H1 (cell line): Measurements from ENCODE around the gene EXOC1. TPM values are rescaled to one million over a fixed set of nuclear protein-coding genes. Genes with fewer than 3 reads are reported as not detected.

Experiments
- ASH2L ChIP-seq: fragments of 200-600, 300-600 bp; sonication (generic); IDR thresholded peaks from one replicate; pipeline ENCODE4 v1.7.1; 2017; ENCODE audit warnings: low read length
- CREB1 ChIP-seq: IDR thresholded peaks from 2 replicates; pipeline ENCODE4 v1.6.1; 2012; ENCODE audit warnings: inconsistent platforms
- NRF1 ChIP-seq: IDR thresholded peaks from 2 replicates; pipeline ENCODE4 v1.6.1; 2011; ENCODE audit warnings: mild to moderate bottlenecking, low read depth, low read length, improper control_type of control experiment
- POLR2A ChIP-seq, 2 experiments: IDR thresholded peaks; 1 replicate in 1 of 2; 2 replicates in 1 of 2; pipeline ENCODE4 v1.6.1; 2011; ENCODE audit warnings: low read depth in 2 of 2, low read length in 2 of 2, mild to moderate bottlenecking in 2 of 2; ENCODE audit errors: control extremely low read depth in 1 of 2
- RAD21 ChIP-seq, 2 experiments: IDR thresholded peaks in 1 of 2; conservative IDR thresholded peaks in 1 of 2; 2 replicates each; pipeline ENCODE4 v1.6.1; 2011; ENCODE audit warnings: low read depth in 2 of 2, low read length in 2 of 2, improper control_type of control experiment in 1 of 2, inconsistent platforms in 1 of 2, mild to moderate bottlenecking in 1 of 2, moderate library complexity in 1 of 2
- RNF2 ChIP-seq: fragments of 200-900, 300-1000 bp; sonication (generic); IDR thresholded peaks from 2 replicates; pipeline ENCODE4 v1.7.1; 2016; ENCODE audit warnings: borderline replicate concordance, low read depth, mild to moderate bottlenecking, antibody characterized with exemption, low read length; ENCODE audit not compliant: poor library complexity, severe bottlenecking; ENCODE audit errors: missing control alignments
- SP1 ChIP-seq: IDR thresholded peaks from 2 replicates; pipeline ENCODE4 v1.6.1; 2011; ENCODE audit warnings: low read depth, low read length
- TCF12 ChIP-seq: IDR thresholded peaks from 2 replicates; pipeline ENCODE4 v1.6.1; 2011; ENCODE audit warnings: low read depth, mild to moderate bottlenecking, low read length
- ZNF274 ChIP-seq: IDR thresholded peaks from 2 replicates; pipeline ENCODE4 v1.7.0; 2012; ENCODE audit warnings: low read length, borderline replicate concordance; ENCODE audit errors: extremely low read depth
- polyA plus RNA-seq, 7 experiments: library from polyadenylated mRNA; depleted of rRNA in 3 of 7; stranded (reverse) in 5 of 7; unstranded in 2 of 7; fragments of >200 nt in 5 of 7; fragments of 200-250 nt in 2 of 7; gene quantifications; 1 replicate in 5 of 7; 2 replicates in 1 of 7; 4 replicates in 1 of 7; pipeline versions ENCODE4 v1.2.1 to v1.2.3, GENCODE V29; 2011 to 2013; ENCODE audit warnings: missing spikeins in 2 of 7, mixed read lengths in 2 of 7
- total RNA-seq: library from RNA; stranded (reverse); fragmentation: NEBNext Ultra II Directional; extraction: Animal tissue kit (Norgen Biotek cat#: 25700); gene quantifications from 2 replicates; pipeline ENCODE4 v1.2.1, GENCODE V29; 2021

The EXOC1 gene
- total and polyA plus RNA-seq, 2 of the 8 experiments (the other 6 are each of a cell fraction or from before 2014, with no cell fraction given), result 5.9 to 19.6 TPM

GRCh38 chr4:55948726-55949481, 95.5 kb downstream of the EXOC1 start, which contains the start of gene CEP135 (continued):
- TF ChIP-seq ASH2L (peak; percentile 99), ZNF274 (no peak), POLR2A (IDR thresholded peaks at IDR 0.05; ENCODE audit: control extremely low read depth in 1 of 2, low read depth in 2 of 2, low read length in 2 of 2) (peak in 1 of 2 experiments; percentile 90; a peak in 2 of 3 replicates), CREB1 (peak; percentile 70), RAD21 (IDR thresholded peaks at IDR 0.05 in 1 of 2, conservative IDR thresholded peaks at IDR 0.05 in 1 of 2; ENCODE audit: low read depth in 2 of 2, low read length in 2 of 2) (peak; percentile 80 to 81), NRF1 (no peak), TCF12 (0 out of 2 replicates have a peak, but pooled peaks have one; percentile 57), SP1 (no peak), RNF2 (no peak)
